GM18502 (cell line): Measurements from ENCODE around the gene EPHA2.

Source experiments
- ATAC-seq: cut with Tn5 transposase; IDR thresholded peaks from one replicate; pipeline ENCODE4 v1.9.1; 2021; ENCODE audit warnings: mild to moderate bottlenecking; ENCODE audit not compliant: unreplicated experiment, poor library complexity

EPHA2 gene

DNA sequence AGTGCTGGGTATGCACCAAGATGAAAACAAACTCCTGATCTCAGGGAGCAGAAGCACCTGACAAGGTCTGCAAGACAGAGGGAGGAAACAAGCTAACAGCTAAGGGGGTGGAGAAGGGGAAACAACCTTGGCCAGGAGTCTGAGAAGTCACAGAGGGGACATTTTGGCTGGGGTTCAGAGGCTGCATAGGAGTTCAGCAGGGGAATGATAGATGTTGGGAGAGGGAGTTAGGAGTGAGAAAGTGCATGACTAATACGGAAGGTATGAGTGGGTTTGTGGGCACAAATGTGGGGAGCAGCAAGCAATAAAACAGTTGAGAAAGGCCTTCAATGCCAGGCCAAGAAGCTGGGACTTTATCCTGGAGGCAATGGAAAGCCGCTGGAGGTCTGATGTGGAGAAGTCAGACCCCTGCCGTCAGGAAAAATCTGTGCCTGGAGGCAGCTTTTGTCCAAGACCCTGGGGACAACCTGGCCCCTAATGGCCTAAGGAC, 16.4 kb downstream of the EPHA2 start:
- no peak for ATAC-seq

DNA sequence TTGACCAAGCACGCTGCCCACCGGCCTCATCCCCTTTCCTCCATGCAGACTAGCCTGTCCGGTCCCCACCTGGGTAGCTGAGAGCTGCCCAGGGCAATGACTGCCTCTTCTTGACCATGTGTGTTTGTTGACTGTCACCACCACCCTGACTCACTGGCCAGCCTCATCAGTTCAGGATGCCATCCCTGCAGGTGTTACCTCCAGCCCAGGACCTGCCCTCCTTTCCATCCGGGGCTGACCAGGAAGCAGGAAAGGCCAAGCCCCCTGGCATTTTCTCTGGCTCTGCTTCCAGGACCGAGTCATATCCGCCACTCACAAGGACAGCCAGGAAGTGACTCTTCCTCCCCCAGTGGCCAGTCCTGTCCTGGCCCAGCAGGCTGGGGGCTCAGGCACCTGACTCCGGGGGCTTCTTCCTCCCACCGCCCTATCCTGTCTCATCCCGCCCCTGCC, 17.1 kb downstream of the EPHA2 start:
- ATAC-seq: no peak

DNA sequence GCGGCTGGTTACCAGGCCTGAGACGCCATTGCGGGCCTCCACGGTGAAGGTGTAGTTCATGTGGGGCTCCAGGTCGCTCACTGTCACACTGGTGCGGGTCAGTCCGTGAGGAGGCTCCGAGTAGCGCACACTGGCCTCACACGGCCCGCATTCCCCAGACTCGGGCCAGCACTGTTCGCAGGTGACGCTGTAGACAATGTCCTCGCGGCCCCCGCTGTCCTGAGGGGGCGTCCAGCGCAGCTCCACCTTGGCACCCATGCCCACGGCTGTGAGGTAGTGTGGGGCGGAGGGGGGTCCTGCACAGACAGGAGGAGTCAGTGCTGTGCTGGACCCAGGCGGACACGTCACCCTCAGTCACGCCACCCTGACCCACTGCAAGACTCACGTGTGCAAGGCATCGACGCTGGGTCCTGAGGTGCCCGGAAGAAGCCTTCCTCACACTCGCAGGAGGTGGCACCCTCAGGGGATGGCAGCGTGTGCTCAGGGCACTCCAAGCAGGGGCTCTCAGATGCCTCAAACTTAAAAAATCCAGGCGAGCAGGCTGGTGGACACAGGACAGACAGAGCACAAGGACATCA, 17.9 kb downstream of the EPHA2 start:
- ATAC-seq: no peak

DNA sequence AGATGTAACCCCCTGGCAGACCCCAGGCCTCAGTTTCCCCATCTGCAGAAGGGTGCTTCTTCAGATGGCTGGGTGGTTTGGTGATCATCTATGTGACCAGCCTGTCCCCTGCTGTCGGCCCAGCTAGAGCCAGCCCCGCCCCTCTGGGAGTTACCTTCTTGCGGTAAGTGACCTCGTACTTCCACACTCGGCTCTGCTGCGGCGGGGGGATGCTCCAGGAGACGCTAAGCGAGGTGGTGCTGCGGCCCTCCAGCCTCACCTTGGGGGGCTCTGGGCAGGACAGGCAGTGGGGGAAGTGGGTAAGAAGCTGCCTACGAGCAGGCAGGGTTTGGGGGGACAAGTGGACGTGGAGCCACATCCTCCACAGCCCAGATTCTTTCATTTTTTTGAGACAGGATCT, 20.4 kb downstream of the EPHA2 start:
- ATAC-seq: no peak

DNA sequence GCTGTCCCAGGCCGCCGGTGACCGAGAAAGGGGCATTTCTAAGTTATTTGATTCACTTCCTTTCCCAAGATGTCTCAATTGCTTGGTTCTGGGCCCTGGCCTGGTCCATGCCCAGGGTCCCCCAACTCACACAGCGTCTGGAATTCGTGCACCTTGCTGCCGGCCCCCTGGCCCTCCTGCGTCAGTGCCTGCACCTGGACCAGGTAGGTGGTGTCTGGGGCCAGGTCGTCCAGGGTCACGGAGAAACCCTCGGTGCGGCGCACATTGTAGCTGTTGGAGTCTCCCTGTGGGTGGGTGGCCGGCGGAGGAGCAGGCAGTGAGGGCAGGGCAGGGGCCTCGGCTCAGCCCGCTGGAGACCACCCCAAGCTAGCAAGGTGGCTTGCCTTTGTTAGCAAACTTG, 21.0 kb downstream of the EPHA2 start:
- ATAC-seq: no peak

DNA sequence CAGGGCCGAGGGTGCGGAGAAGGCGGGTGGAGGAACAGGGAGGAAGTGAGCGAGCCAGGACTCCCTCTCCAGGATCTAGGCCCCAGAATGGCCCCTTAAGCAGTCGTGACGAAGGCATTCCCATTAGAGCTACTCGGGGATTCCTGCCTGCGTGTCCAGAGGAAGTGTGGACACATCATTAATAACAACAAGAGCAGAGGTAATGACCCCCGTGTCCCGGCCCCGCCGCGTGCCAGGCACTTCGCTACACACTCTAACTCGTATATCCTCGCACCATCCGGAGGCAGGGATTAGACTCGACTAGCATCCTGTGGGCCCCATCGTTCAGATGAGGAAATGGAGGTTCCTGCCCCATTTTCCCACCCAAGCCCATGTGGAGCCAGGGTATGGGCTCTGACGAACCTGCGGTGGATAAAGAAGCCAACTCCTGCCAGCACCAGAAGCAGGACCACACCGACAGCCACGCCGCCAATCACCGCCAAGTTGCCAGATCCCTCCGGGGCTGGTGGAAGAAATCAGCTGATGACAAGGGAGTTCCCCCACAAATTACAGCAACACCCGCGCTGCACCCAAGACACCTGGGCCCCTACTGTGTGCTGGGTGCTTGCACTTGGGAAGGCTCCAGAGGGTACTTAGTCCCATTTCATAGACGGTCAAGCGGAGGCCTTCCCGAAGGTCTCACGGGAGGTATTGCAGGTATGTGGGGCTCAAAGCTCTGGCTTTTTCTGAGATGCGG, 21.6 kb downstream of the EPHA2 start:
- no peak for ATAC-seq

DNA sequence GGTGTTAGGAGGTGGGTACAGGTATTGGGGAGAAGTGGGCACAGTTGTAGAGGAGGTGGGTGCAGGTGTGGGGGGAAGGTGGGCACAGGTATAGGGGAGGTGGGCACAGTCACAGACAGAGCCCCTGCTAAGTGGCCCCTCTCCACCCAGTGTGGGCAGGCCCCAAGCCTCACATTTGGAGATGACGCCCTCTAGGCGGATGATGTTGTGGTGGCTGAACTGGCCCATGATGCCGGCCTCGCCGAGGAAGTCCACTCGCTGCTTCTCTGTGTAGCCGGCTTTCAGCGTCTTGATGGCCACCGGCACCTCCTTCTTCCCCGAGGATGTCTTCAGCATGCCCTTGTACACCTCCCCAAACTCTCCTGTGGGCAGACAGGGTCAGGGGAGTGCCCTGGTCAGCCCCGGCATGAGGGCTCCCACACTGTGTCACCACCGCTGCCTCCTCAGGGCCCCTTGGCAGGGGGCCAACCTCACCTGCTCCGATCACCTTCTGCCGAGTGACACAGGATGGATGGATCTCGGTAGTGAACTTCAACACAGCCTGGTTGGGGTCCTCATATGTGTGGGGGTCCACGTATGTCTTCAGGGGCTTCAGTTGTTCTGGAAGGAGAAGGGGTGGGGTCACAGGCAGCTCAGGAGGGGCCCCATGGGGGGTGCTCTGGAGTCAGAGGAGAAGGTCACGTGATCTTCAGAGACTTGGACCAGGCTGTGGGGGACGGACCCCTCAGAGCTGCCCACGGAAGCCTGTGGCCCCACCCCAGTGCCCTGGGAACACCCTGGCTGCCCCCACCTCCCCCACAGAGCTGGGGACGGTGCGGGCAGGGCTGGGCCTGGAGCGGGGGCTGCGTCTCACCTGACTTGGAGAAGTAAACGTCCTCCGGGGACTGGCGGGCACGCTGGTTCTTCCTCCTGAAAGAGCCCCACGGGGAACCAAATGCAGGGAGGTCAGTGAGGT, 22.6 kb downstream of the EPHA2 start:
- no peak for ATAC-seq

DNA sequence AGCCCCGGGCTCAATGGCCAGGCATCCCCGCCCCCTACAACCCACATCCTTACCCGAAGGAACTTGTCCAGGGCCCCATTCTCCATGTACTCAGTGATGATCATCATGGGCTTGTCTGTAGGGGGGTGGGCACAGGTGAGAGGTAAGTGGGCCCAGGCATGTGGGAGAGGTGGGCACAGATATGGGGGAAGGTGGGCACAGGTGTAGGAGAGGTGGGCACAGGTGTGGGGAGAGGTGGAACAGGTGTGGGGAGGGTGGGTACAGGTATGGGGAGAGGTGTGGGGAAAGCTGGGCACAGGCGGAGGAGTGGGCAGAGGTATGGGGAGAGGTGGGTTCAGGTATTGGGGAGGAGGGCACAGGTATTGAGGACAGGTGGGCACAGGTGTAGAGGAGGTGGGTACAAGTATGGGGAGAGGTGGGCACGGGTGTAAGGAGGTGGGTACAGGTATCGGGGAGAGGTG, 23.5 kb downstream of the EPHA2 start:
- ATAC-seq: no peak

DNA sequence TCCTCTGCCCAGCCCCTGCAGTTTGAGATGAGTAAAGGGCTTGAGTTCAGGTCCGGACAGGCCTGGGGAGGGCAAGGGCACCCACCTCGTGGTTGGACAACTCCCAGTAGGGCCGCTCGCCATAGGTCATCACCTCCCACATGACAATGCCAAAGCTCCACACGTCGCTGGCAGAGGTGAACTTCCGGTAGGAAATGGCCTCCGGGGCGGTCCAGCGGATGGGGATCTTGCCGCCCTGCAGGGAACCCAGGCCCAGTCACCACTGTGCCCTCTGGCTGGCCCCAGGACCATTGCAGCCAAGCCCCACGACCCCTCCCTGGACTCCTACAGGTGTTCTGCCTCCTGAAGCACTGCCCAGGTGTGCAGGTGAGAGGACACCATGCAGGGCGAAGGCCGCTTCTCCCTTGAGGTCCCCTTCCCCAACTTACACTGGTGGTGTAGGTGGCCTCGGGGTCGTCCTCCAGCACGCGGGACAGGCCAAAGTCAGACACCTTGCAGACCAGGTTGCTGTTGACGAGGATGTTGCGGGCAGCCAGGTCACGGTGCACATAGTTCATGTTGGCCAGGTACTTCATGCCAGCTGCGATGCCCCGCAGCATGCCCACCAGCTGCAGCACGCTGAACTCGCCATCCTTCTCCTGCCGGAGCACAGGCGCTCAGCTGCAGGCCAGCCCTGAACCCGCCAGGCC, 24.1 kb downstream of the EPHA2 start:
- ATAC-seq: no peak

DNA sequence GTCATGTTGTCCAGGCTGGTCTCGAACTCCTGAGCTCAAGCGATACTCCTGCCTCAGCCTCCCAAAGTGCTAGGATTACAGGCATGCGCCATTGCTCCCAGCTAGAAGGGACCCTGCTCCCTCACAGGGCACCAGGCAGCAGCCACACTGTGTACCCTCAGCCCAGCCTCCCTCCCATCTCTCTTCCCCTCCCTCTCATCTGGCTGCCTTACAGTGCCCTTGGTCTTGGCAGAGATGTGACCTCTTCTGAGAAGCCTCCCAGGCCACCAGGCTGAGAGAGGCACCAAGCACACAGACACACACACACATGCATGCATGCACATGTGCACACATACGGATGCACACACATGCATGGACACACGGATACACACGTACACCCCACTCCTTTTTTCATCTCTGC, 25.0 kb downstream of the EPHA2 start:
- ATAC-seq: no peak

DNA sequence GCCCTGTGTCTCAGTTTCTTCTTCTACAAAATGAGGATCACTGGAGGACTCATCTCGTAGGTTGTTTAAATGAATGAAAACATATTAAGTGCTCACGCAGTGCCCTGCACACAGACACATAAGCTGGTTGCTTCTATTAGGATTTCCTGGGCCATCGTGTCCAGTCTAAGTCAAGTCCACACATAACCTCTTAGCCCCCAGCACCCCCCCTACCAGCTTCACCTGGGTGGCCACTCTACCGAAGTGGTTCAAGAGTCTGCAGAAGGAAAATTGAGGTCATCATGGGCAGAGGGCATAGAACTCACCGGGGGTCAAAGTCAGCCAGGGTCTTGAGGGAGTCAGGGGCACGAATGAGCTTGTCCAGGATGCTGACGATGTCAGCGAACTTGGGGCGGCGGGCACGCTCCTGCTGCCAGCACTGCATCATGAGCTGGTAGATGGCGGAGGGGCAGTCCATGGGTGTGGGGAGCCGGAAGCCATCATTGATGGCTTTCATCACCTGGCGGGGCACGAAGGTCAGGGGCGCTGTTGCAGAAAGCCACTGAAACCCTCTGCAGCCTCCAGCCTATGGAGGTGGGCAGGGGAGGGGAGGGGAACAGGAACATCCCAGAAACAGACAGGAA, 25.8 kb downstream of the EPHA2 start:
- no peak for ATAC-seq

DNA sequence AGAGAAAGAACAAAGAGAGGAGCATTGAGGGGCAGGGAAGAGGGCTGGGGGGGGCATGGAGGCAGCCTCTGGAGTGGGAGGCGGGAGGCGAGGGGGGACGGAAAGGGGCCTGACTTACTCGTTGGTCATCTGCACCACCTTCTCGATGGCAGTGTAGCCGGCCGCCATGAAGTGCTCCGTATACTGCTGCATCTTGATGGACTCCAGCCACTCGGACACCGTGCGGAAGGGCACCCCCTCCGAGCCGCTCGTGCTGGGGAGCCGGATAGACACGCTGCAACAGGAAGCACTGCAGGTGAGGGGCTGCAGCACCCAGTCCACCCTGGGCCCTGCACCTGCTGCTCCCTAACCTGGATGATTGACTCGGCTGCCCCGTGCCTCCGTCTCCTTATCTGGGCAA, 26.6 kb downstream of the EPHA2 start:
- no peak for ATAC-seq

DNA sequence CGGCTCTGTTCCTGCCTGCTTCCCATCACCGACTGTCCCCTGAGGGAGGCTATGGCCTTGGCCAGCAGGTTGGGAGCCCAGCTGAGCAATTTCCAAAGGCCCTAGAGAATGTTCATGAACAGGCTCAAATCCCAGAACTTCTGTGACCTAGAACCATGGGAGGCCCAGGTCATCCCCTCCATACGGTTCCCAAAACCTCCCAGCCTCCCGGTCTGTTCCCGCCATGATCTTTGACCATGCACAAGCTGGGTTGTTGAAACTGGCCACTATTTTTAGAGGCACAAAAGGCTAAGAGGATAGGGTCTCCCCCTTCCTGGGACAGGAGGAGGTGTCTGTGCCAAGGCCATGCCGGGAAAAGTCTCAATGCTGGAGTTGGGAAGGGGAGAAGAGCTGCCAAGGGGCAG, 27.5 kb downstream of the EPHA2 start:
- ATAC-seq: no peak

DNA sequence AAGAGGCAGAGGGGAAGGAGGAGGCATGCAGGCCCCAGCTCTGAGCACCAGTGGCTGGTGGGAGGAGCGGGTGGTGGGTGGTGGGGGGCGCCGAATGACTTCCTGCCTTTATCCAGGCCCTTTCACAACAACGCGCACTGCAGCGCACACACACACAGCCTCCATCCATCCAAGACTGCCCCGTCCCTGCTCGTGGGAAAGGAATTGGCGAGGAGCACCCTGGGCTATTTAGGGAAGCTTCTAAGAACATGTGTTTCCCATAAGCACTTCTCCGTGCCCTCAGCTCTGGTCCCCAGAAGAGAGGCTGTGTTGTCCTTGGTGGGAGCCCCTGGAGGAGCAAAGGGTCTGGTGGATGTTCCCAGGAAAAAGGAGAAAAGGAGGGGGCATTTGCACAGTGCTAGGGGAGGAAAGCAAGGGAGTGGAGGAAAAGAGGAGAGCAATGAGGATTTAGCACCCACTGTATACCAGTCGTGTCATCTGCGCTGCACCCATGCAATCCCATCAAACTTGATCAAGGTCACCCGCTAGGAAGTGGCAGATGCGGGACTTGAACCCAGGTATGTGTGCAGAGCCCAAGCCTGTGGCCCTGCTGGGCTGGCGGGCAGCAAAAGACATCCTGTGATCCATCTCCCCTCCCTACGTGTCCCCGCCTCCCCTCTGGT, 28.1 kb downstream of the EPHA2 start:
- no peak for ATAC-seq

DNA sequence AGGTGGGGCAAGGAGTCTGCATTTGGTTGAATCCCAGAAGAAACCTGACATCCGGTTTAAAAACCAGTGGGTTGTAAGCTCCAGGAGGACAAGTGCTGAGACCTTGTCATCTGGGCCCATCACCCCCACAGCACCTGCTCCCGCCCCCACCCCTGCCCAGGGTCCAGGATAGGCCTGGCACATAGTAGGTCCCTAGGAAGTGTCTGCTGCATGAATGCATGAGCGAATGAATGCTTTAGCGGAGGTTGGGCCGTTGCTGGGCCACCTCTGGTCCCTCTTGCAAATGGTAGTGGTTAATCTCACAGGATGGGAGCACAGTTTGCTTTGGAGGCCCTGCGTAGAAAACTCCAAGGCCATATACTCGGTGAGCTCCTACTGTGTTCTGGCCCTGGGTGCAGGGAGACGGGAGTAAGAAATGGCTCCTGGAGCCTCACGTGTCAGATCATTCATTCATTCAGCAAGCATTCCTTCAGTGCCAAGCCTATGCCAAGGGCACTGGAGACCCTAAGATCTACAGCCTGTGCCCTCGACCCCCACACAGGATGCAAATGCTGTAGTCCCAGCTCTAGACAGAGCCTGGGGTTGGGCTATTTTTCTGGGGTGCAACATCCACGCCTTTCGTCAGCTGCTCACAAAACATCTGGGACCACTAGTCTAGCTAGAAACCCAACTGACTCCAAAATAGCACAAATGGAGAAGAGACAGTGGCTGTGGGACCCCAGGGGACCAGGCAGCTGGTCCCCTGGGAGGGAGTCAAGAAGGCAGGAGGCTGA, 28.9 kb downstream of the EPHA2 start:
- ATAC-seq: no peak

DNA sequence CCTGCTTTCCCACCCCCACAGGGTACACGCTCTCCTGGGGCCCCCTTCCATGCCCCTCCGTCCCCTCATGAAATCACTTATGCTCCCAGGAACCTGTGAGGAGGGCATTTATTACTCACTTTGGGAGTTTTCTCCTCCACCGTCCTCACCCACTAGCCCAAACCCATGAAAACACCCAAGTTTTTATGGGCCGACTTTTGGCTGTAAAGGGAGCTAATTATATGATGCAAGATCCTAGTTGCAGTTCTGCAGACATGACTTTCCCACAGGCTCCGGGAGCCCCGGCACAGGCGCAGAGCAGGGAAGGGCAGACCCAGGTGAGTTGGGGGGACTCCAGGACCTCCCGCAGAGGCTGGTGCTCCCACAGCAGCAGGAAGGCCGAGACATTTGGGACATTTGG, 29.7 kb downstream of the EPHA2 start:
- no peak for ATAC-seq

DNA sequence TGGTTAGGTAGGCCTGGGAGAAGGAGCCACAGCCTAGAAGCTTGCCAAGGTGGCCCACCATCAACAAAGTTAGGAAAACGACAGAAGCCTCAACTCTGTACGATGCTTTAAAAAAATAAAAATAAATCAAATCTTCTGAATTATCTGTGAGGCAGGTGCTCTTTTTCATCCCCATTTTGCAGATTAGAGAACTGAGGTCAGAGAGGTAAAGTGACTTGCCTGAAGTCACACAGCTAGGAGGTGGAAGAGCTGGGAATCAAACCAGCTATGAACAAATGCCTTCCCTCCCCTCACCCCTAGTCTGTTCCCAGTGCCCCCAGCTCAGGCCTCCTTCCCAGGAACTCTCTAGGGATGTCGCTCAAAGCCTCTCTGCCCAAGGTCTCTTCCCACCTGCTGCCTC, 30.4 kb downstream of the EPHA2 start:
- ATAC-seq: no peak

DNA sequence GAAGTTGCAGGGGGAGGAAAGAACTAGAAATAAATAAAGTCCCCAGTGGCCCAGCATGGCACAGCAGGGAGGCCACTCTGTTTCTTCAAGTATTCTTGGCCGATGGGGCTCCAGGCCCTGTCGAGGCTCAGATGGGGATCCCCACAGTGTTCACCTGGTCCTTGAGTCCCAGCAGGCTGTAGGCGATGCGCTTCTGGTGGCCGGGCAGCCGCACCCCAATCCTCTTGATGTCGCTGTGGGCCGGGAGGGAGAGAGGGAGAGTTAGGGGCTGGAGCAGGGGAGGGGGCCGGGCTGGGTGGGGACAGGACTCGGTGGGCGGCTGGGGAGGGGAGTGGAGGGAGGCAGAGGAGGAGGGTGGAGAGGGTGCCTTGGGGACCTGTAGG, 30.8 kb downstream of the EPHA2 start:
- no peak for ATAC-seq
